ACC112 (cell line): ENCODE results near the gene RPTN.
A peak's percentile ranks its signal among the peaks of the same experiment; 100 is the strongest.
"Not testable (repeated sequence)": the region's sequence is repeated elsewhere in the genome, so short reads cannot be mapped to it uniquely, and the experiment has no call there.

Experiments used
- H2AFZ ChIP-seq: fragments of 200-600 bp; sonication (generic); one replicate; pipeline ENCODE4 v1.6.0; 2017; ENCODE audit warnings: antibody characterized with exemption, low read length; ENCODE audit not compliant: unreplicated experiment
- H3K27ac ChIP-seq: fragments of 200-600 bp; sonication (generic); 2 replicates; pipeline ENCODE4 v1.5.1; 2014; ENCODE audit warnings: low read depth, mild to moderate bottlenecking, antibody characterized with exemption, low read length, moderate library complexity
- H3K27me3 ChIP-seq: fragments of 200-600 bp; sonication (generic); 2 replicates; pipeline ENCODE4 v1.6.1; 2014; ENCODE audit warnings: mild to moderate bottlenecking, antibody characterized with exemption, low read length, moderate library complexity, mixed read lengths; ENCODE audit not compliant: insufficient read depth
- H3K36me3 ChIP-seq: fragments of 200-600 bp; sonication (generic); 2 replicates; pipeline ENCODE4 v1.6.1; 2016; ENCODE audit warnings: mild to moderate bottlenecking, antibody characterized with exemption, low read length, moderate library complexity, mixed read lengths; ENCODE audit not compliant: insufficient read depth
- H3K4me1 ChIP-seq: fragments of 200-600 bp; sonication (generic); one replicate; pipeline ENCODE4 v1.6.1; 2016; ENCODE audit warnings: low read length, mixed read lengths; ENCODE audit not compliant: insufficient read depth, unreplicated experiment, control insufficient read depth
- H3K4me3 ChIP-seq: fragments of 200-600 bp; sonication (generic); 2 replicates; pipeline ENCODE4 v1.5.1; 2014; ENCODE audit warnings: mild to moderate bottlenecking, low read depth, low read length
- H3K79me2 ChIP-seq: fragments of 200-600 bp; sonication (generic); one replicate; pipeline ENCODE4 v1.6.0; 2016; ENCODE audit warnings: low read length; ENCODE audit not compliant: control insufficient read depth, unreplicated experiment, insufficient read depth

RPTN gene

DNA sequence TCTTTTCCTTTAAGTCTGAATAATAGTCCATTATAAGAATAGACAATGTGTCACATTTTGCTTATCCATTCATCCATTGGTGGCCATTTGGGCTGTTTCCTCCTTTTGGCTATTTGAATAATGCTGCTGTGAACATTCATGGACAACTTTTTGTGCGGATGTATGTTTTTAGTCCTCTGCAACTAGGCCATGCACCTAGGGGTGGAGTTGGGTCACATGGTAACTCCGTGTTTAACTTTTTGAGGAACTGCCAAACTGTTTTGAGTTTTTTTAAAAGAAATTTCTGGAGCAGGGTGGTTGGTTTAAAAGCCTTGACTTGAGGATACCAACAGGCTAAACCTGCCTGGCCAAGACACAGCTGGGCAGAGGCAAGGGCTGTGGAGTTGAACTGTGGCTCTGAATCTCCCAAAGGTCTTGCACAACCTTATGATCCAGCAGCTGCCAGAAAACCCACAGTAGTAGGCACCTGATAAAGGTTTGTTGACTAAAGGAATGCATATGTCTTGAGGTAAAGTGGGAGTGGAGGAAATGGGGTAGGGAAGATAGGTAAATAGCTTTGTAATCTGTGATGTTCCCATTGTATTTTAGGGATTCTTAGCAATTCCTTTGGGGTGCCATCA, 5.6 kb upstream of the RPTN start:
- H3K79me2 ChIP-seq = no peaks in the 10 kb centered on the region
- H3K4me3 ChIP-seq = no peak overlapping the region
- no peaks in the 10 kb centered on the region for H3K27me3 ChIP-seq
- H2AFZ ChIP-seq = no peak overlapping the region
- H3K27ac ChIP-seq = no peak overlapping the region
- H3K4me1 ChIP-seq = peaks cover 54% of the 10 kb centered on the region
- no peaks in the 10 kb centered on the region for H3K36me3 ChIP-seq

DNA sequence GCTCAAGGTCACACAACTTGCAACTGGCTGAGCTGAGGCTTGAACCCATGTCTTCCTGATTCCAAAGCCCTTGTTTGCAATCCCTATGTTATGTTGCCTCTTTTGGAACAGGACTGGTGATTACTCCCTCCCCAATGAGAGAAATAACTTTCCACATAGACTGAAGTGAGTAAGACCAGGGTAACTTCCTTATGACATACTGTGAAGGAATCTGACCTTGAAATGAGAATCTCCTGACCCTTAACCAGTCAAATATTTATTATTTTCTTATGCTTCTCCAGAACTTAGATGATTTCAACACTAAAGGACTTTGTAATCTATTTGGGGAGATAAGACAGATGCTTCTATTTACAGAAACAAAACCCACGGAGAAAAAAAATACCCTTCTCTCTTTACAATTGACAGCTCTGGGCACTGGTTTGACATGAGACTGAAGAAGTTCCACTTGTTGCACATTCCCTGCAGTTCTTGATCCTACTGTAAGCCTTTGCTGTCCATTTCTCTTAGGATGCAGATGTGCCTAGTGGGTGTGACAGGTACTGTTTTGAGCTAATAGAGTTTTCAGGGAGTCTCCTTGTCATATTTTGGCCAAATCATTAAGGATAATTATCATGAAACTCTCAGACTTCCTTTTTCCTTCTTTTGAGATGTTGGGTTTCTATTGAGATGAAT, 3.9 kb upstream of the RPTN start:
- Histone ChIP-seq H3K27me3 (no peaks in the 10 kb centered on the region), H3K36me3 (no peaks in the 10 kb centered on the region), H3K79me2 (no peaks in the 10 kb centered on the region), H2AFZ (no peak overlapping the region), H3K27ac (peak overlapping the region; percentile 66), H3K4me3 (no peak overlapping the region), H3K4me1 (peaks cover 49% of the 10 kb centered on the region)

DNA sequence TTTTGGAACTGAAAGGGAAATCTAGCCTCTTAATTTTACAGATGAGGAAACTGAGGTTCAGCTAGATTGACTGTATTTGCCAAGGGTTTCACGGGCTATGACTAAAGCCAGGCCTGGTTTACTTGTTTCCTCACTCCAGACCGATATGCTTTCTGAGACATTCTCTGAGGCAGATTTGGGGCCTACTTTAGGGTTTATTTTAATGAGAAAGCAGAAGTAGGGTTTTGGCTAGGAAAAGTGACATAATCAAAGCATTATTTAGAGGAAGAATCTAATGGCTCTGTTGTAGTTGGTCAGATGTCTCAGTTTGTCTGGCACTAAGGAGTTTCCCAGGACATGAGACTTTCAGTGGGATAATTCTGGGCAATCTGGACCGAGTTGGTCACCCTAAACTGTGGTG, 1.5 kb upstream of the RPTN start:
- no peaks in the 10 kb centered on the region for H3K27me3 ChIP-seq
- H3K36me3 ChIP-seq = no peaks in the 10 kb centered on the region
- no peaks in the 10 kb centered on the region for H3K79me2 ChIP-seq
- no peak overlapping the region for H2AFZ ChIP-seq
- H3K27ac ChIP-seq = no peak overlapping the region
- H3K4me3 ChIP-seq = no peak overlapping the region
- H3K4me1 ChIP-seq = peaks cover 36% of the 10 kb centered on the region

DNA sequence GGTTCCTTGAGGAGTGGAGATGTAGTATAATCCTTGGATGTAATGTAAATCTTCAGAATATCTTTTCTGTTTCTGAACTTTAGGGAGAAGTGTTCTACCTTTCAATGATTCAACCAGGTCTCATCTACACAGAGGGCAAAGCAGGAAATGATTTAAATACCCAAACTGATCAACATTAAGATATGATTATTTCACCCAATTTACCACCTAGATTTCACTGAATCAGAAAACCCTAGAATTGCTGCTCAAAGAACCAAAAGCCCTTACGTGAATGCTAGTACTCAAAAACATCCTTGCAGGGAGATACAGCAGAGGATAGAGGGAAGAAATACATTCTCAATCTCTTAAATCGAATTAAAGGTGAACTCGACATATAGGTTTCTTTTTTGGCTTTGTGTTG, 5.0 kb downstream of the RPTN start:
- Histone ChIP-seq H3K4me3 (no peak overlapping the region), H3K27me3 (no peaks in the 10 kb centered on the region), H3K4me1 (peaks cover 1% of the 10 kb centered on the region), H3K36me3 (no peaks in the 10 kb centered on the region), H3K27ac (no peak overlapping the region), H3K79me2 (no peaks in the 10 kb centered on the region), H2AFZ (no peak overlapping the region)

DNA sequence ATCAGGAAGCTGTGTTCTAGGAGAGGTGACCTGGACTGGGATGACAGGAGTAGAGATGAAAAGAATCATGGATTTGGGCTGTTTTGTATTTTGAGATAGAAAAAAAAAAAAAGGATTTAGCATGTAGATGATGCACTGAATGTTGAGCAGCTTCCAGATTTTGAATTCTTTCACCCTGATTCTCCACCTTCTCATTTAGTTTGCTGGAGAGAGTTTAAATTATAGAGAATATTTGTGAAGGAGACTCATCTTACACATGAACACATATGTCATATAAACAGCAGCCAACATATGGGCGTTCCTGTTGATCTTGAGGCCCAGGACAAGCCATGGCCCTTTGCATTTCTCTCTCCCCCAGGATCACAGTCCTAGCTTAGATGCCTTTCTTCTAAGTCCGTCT, 7.4 kb downstream of the RPTN start:
- Histone ChIP-seq H3K4me3 (no peak overlapping the region), H3K79me2 (no peaks in the 10 kb centered on the region), H2AFZ (no peak overlapping the region), H3K4me1 (no peaks in the 10 kb centered on the region), H3K27me3 (no peaks in the 10 kb centered on the region), H3K36me3 (no peaks in the 10 kb centered on the region), H3K27ac (no peak overlapping the region)

DNA sequence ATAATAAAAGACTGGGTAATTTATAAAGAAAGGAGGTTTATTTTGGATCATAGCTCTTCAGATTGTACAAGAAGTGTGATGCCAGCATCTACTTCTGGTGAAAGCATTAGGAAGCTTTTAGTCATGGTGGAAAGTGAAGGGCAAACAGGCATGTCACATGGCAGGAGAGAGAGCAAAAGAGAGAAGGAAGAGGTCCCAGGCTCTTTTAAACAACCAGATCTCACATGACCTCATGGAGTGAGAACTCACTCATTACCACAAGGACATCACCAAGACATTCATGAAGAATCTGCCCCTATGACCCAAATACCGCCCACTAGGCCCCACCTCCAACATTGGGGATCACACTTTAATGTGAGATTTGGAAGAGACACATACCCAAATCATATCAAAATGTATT, 10.0 kb downstream of the RPTN start:
- Histone ChIP-seq H3K4me1 (no peaks in the 10 kb centered on the region), H3K79me2 (no peaks in the 10 kb centered on the region), H3K36me3 (no peaks in the 10 kb centered on the region), H3K27me3 (no peaks in the 10 kb centered on the region), H3K27ac (no peak overlapping the region), H2AFZ (no peak overlapping the region), H3K4me3 (no peak overlapping the region)

DNA sequence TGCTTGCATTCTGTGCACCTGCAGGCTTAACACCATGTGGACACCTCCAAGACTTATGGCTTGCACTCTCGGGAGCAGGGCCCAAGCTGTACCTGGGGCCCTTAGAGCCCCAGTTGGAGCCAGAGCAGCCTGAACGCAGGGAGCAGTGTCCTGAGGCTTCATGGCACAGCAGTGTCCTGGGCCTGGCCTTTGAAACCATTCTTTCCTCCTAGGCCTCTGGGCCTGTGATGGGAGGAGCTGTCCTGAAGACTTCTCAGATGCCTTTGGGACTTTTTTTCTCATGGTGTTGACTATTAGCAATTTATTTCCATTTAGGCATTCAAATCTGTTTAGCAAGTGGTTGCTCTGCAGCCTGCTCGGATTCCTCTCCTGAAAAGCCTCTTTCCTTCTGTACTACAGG, 11.0 kb downstream of the RPTN start:
- H3K36me3 ChIP-seq = no peaks in the 10 kb centered on the region
- H2AFZ ChIP-seq = no peak overlapping the region
- no peak overlapping the region for H3K27ac ChIP-seq
- peaks cover 8% of the 10 kb centered on the region for H3K4me1 ChIP-seq
- no peaks in the 10 kb centered on the region for H3K79me2 ChIP-seq
- no peak overlapping the region for H3K4me3 ChIP-seq
- H3K27me3 ChIP-seq = no peaks in the 10 kb centered on the region

DNA sequence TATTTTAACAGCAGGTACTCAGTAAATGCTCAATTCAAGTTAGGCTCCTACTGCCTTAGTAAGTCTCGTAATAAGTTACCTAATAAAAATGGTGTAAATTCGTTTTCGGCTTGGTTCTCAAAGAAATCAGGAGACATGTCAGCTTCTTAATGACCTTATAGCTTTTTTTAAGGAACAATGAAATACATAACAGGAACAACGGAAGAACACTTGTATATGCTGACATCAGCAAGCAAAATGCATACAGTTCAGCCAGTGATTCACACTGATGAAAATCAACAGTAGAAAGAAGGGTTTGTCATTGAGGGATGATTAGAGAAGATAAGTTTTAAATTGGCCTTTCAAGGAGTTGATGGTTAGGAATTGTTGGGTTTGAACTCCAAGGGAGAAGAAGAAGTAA, 13.3 kb downstream of the RPTN start:
- Histone ChIP-seq H3K79me2 (no peaks in the 10 kb centered on the region), H3K4me3 (no peak overlapping the region), H3K27me3 (peaks cover 10% of the 10 kb centered on the region), H3K4me1 (peaks cover 10% of the 10 kb centered on the region), H3K36me3 (no peaks in the 10 kb centered on the region), H2AFZ (no peak overlapping the region), H3K27ac (no peak overlapping the region)

DNA sequence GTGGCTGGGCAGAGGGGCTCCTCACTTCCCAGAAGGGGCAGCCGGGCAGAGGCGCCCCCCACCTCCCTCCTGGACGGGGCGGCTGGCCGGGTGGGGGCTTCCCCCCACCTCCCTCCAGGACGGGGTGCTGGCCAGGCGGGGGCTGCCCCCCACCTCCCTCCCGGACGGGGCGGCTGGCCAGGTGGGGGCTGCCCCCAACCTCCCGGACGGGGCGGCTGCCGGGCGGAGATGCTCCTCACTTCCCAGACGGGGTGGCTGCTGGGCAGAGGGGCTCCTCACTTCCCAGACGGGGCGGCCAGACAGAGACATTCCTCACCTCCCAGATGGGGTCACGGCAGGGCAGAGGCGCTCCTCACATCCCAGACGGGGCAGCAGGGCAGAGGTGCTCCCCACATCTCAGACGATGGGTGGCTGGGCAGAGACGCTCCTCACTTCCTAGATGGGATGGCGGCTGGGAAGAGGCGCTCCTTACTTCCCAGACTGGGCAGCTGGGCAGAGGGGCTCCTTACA, 14.3 kb downstream of the RPTN start:
- peaks cover 20% of the 10 kb centered on the region for H3K27me3 ChIP-seq
- H3K4me1 ChIP-seq = peaks cover 10% of the 10 kb centered on the region
- H3K4me3 ChIP-seq, H3K79me2 ChIP-seq, H3K36me3 ChIP-seq, H3K27ac ChIP-seq, H2AFZ ChIP-seq: not testable (repeated sequence)

DNA sequence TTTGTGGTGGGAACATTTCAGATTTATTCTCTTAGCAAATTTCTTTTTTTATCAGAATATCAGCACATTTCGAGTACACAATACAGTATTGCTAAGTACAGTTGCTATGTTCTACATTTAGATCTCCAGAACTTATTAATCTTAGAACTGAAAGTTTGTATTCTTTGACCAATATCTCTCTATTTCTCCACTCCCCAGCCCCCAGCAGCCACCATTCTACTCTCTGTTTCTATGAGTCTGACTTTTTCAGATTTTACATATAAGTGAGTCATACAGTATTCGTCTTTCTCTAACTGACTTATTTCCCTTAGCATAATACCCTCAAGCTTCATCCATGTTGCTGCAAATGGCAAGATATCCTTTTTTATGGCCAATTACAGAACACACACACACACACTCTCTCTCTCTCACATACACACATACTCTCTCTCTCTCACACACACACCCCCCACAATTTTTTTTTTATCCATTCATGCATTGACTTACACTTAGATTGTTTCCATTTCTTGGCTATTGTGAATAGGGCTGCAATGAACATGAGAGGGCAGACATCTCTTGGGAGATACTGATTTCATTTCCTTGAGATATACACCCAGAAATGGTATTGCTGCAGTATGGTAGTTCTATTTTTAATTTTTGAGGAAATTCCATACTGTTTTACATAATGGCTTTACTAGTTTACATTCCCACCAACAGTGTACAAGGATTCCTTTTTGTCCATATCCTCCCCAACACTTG, 15.7 kb downstream of the RPTN start:
- peaks cover 26% of the 10 kb centered on the region for H3K27me3 ChIP-seq
- H3K27ac ChIP-seq = peak overlapping the region; percentile 31; the same call in 1 of the 2 replicates
- peaks cover 10% of the 10 kb centered on the region for H3K4me1 ChIP-seq
- no peak overlapping the region for H3K4me3 ChIP-seq
- no peaks in the 10 kb centered on the region for H3K36me3 ChIP-seq
- no peaks in the 10 kb centered on the region for H3K79me2 ChIP-seq
- no peak overlapping the region for H2AFZ ChIP-seq
